GM12865 (cell line): ENCODE results near the gene MAGI2.

Source experiments
- DNase-seq: peaks from one replicate; pipeline ENCODE4 v3.0.0; 2010; ENCODE audit warnings: low read depth
- H3K4me3 ChIP-seq: 2 replicates; pipeline ENCODE4 v1.5.1; 2011; ENCODE audit warnings: mild to moderate bottlenecking, low read depth, low read length, control low read depth
- CTCF ChIP-seq: IDR thresholded peaks from 2 replicates; pipeline ENCODE4 v1.5.1; 2011; ENCODE audit warnings: low read length, control low read depth, low read depth, inconsistent platforms; ENCODE audit not compliant: insufficient read depth; ENCODE audit errors: missing control alignments

The MAGI2 gene

GRCh38 chr7:78900806-78901205 is 552.7 kb downstream of the MAGI2 start:
- DNase-seq, result no peak
- no peak for TF ChIP-seq CTCF
- H3K4me3 ChIP-seq, result no peak overlapping the region

GRCh38 chr7:78895393-78895792 is 558.1 kb downstream of the MAGI2 start:
- no peak for TF ChIP-seq CTCF
- no peak for DNase-seq
- no peak overlapping the region for H3K4me3 ChIP-seq

- no peak overlapping the region for H3K4me3 ChIP-seq
- DNase-seq, result no peak
- no peak for TF ChIP-seq CTCF
These were observed 574.3 kb downstream of the MAGI2 start for GRCh38 chr7:78879206-78879605.

GRCh38 chr7:78873117-78873516 is 580.4 kb downstream of the MAGI2 start:
- DNase-seq, result no peak
- H3K4me3 ChIP-seq, result no peak overlapping the region
- TF ChIP-seq CTCF, result no peak

- DNase-seq, result no peak
These were observed 589.1 kb downstream of the MAGI2 start for GRCh38 chr7:78864339-78864738.

GRCh38 chr7:78863281-78863680 is 590.2 kb downstream of the MAGI2 start:
- no peak for DNase-seq
- H3K4me3 ChIP-seq, result no peak overlapping the region
- no peak for TF ChIP-seq CTCF

More at GRCh38 chr7:78864339-78864738, 589.1 kb downstream of the MAGI2 start:
- H3K4me3 ChIP-seq, result no peak overlapping the region
- no peak for TF ChIP-seq CTCF

- H3K4me3 ChIP-seq, result no peak overlapping the region
- no peak for TF ChIP-seq CTCF
- no peak for DNase-seq
These were observed 591.0 kb downstream of the MAGI2 start for GRCh38 chr7:78862411-78862900.
